HG03025 (cell line): ENCODE measurements around the gene PDXK.

Experiments used
- ATAC-seq: cut with Tn5 transposase; IDR thresholded peaks from one replicate; pipeline ENCODE4 v1.9.1; 2021; ENCODE audit warnings: mild to moderate bottlenecking, moderate library complexity; ENCODE audit not compliant: unreplicated experiment, low FRiP score

PDXK gene

GRCh38 chr21:43759651-43760050, 40.7 kb downstream of the PDXK start:
- ATAC-seq = no peak

GRCh38 chr21:43760391-43760958, 41.5 kb downstream of the PDXK start:
- ATAC-seq = no peak

- ATAC-seq = no peak
Measured at GRCh38 chr21:43761886-43762285, 43.0 kb downstream of the PDXK start.

- ATAC-seq = no peak
Measured at GRCh38 chr21:43762303-43763128, 43.6 kb downstream of the PDXK start.

- ATAC-seq = no peak
Measured at GRCh38 chr21:43763901-43764523, 45.1 kb downstream of the PDXK start.

GRCh38 chr21:43764576-43765495, 45.9 kb downstream of the PDXK start:
- no peak for ATAC-seq

GRCh38 chr21:43766734-43767497, 48.0 kb downstream of the PDXK start:
- ATAC-seq = no peak

GRCh38 chr21:43767498-43767983, 48.6 kb downstream of the PDXK start:
- ATAC-seq = no peak

GRCh38 chr21:43767984-43768867, 49.3 kb downstream of the PDXK start:
- no peak for ATAC-seq

- ATAC-seq = no peak
Measured at GRCh38 chr21:43768868-43769167, 49.9 kb downstream of the PDXK start.

- ATAC-seq = no peak
Measured at GRCh38 chr21:43769325-43769958, 50.5 kb downstream of the PDXK start.

- no peak for ATAC-seq
Measured at GRCh38 chr21:43770066-43770655, 51.2 kb downstream of the PDXK start.

GRCh38 chr21:43771199-43771675, 52.3 kb downstream of the PDXK start:
- ATAC-seq = no peak

GRCh38 chr21:43771698-43772424, 52.9 kb downstream of the PDXK start:
- ATAC-seq = no peak

GRCh38 chr21:43772425-43772821, 53.5 kb downstream of the PDXK start:
- no peak for ATAC-seq

- ATAC-seq = no peak
Measured at GRCh38 chr21:43774163-43774562, 55.2 kb downstream of the PDXK start.

GRCh38 chr21:43775190-43775589, 56.3 kb downstream of the PDXK start:
- no peak for ATAC-seq
